Stimulated activated naive CD4-positive, alpha-beta T cell treated with Interleukin-2 at 50 U/mL for 16 hours (primary cell): ENCODE data around the gene RBP5.

Source experiments
- DNase-seq: peaks from one replicate; lab custom pipeline; 2025; lab: John Stamatoyannopoulos, UW

RBP5 gene

GRCh38 chr12:7145671-7146070, 17.0 kb upstream of the RBP5 start:
- no peak for DNase-seq

DNA sequence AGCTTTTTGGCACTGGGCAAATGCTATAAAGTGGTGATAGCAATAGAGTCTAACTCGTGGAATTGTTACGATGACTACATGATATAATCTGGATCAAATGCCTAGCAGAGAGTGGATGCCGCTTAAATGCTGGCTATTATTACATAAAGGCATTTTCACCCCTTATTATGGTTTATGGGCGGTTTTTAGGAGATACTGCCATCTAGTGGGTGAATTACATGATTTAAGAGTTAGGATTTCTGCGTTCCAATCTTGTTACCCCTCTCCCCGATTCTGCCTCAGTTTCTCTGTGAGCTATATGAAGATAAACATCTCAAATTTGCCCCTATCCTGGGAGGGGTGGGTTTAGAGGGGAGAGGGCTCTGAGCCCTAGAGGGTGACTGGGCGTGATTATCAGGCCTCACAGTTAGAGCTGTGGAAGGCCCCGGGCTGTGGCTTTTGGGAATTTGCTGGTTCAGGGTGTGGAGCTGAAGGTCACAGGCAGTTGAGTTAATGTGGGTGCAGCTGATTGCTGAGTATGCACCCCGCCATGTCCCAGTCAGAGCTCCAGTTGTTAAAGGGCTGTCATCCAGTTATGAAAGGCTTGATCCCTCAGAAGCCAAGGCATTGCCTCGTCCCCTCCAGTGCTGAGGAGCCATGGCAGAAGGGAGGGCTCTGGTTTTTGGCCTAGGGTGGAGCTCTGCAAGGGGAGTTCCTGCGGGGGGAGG, 15.9 kb upstream of the RBP5 start:
- DNase-seq = no peak

DNA sequence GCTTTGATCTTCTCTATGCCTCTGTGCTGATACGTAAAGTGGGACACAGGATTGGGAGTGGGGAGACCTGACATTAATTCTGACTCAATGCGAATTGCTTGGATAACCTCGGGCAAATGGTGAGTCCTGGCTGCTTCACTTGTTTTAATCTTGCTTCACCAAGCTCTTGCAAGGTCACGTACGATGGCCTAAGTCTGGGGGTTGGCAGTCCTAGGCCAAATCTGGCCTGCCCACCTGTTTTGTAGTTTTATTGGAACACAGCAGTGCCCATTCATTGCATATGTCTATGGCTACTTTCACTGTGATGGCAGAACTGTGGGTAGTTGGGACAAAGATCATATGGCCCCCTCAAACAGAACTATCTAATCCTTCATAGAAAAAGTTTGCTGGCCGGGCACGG, 14.9 kb upstream of the RBP5 start:
- no peak for DNase-seq

DNA sequence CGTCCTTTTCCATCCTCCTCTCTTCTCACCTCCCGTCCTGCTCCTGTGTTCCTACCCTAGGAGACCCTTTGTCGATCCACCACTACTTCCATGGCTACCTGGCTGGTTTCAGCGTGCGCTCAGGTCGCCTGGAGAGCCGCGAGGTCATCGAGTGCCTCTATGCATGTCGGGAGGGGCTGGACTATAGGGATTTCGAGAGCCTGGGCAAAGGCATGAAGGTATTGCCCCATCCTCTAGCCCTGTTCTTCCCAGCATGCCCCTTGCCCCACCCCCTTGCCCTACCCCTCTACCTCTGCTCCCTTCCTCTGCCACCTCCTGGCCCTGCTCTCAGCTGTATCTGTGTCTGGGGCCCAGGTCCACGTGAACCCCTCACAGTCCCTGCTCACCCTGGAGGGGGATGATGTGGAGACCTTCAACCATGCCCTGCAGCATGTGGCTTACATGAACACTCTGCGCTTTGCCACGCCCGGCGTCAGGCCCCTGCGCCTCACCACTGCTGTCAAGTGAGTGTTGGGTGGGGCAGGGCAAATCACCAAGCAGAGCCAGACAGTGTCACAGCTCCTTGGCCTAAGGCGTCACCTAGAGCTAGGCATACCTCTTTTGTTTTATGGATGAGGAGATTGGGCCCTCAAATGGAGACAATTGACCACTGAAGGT, 14.2 kb upstream of the RBP5 start:
- DNase-seq = no peak

DNA sequence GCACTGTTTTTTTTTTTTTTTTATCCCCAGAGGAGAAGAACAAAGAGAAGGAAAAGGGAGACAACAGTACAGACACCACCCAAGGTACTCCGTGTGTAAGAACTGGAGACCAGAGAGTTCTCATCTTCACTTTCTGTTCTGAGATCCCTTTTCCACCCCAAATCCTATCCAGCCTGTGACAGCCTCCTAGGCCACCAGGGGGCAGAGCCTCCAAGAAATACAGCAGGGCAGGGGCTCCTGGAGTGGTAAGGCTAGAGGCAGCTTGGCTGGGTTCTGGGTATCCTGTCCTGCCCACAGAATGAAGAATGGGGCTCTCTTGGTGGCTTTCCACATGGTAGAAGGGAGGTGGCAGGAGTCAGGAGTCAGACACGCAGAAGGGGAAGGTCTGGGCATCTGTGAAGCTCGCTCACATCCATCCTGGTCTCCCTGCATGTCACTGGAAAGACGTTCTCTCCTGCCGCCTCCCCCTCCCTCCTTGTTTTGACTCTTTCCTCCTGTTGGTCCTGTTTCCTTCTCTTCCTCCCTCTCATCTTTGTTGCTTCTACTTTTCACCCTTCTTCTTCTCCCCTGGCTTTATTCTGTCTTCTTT, 13.5 kb upstream of the RBP5 start:
- DNase-seq = peak; percentile 48

- no peak for DNase-seq
These were observed 12.8 kb upstream of the RBP5 start for GRCh38 chr12:7141351-7142005.

- DNase-seq = no peak
These were observed 10.5 kb upstream of the RBP5 start for GRCh38 chr12:7139200-7139599.

GRCh38 chr12:7137908-7138307, 9.2 kb upstream of the RBP5 start:
- DNase-seq = no peak

DNA sequence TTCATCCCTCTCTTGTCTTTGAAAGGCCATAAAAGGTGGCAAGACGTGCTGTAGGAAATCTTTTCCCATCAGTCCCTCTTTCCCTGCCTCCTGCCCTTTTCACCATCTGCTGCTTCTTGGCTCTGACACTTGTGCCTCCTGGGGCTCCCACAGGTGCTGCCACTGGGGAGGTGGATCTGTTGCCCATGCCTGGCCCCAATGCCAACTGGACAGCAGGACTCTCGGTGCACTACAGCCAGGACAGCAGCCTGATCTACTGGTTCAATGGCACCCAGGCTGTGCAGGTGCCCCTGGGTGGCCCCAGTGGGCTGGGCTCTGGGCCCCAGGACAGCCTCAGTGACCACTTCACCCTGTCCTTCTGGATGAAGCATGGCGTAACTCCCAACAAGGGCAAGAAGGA, 8.0 kb upstream of the RBP5 start:
- DNase-seq = no peak

DNA sequence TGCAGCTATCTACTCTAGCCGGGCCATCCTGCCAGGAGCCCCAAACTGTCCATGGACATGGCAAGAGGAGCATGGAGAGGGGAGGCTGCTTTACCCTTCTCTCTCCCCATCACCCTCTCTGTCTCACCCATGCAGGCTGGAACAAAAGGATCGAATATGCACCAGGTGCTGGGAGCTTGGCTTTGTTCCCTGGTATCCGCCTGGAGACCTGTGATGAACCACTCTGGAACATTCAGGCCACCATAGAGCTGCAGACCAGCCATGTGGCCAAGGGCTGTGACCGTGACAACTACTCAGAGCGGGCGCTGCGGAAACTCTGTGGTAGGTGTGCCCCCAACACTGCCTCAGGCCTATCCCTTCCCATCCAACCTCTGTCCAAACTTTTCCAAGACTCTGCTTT, 7.4 kb upstream of the RBP5 start:
- DNase-seq = no peak

- no peak for DNase-seq
These were observed 5.9 kb upstream of the RBP5 start for GRCh38 chr12:7134396-7135166.

DNA sequence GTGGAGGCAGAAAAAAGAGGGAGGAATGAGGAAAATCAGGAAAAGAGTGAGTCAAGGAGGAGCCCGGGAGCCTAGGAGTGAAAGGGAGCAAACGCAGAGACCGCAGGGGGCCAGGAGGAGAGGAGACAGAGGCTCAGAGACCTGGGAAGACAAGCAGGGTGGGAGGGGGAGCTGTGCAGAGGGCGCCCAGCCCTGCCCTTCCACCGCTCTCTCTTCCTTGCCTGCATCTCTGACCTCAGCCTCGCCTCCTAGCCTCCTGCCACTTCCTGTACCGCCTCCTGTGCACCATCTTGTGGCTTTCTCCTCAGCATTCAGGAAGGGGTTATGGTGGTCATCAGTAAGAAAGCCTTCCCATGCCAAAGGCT, 2.8 kb upstream of the RBP5 start:
- DNase-seq = no peak

DNA sequence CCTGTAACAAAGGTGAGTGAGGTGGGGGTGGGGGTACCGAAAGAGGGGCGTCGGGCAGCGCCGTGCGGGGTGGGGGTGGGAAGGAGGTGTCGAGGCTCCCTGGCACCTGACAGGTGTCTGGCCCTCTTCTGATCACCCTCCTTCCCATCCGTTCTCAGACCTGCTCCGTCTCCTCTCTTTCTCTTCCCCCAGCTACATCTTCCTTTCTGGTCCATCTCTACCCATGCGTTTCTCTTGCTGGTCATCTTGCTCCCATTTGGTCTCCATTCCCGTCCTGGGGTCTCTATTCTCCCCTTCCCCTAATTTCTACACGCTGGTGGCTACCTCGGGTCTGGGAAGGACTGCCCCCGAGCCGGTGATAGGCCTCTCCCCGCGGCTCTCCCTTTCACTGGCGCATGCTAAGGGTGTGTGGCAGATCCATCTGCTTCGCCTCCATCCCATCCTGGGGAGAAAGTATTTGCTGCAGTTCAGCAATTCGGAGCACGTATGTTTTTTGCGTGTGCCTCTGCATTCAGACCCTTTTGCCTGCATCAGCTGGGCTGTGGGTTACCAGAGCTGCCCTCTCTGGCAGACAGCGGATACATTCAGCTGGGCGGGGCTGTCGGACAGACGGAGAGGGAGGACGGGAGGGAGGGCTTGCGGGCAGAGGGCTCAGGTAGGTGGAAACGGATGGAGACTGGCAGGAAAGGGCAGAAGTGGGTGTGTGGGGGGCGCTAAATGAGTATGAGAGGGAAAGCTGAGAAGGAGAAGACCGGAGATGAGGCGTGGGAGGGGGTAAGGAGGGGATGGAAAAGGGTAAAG, 2.2 kb upstream of the RBP5 start:
- peak; percentile 42 for DNase-seq

DNA sequence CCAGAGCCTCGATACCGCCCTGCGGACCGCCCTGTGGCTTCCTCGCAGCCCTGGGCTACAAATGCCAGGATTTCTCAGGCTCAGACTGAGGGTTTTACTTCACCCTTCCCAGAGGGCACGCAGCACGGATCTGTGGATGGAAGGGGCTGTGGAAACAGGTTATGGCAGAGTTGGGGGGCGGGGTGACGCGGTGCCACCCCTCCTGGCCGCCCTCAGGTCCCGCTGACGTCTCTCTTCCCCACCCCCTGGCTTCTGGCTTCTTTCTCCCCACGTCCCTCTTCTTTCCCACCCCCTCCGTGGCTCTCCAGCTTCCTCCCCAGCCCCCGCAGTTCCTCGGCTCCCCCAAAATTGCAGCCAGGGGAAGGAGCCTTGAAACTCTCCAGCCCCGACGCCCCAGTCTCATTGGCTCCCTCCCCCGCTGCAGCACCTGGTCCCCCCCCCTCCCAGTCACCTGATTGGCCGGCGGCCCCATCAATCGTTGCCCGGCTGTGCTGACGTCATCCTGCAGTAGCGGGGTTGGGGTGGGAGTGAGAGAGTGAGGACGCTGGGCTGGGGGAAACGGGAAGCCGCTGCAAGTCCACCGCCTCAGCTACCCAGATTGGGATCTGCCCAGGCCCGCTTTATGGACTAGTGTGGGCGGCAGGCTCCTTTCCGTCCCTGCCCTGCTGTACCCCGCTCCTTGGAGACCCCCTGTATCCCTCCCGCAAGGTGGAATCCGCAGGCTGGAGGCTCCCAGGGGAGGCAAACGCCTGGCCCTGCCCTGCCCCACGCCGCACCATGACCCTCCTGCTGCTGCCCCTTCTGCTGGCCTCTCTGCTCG, 1.4 kb upstream of the RBP5 start, which contains the start of gene CLSTN3:
Gene CLSTN3, plus strand, starts transcription at position 500 of the 820 bp plus-strand sequence. Its CDS starts 278 bp downstream, at position 778.
- peak; percentile 83 for DNase-seq

DNA sequence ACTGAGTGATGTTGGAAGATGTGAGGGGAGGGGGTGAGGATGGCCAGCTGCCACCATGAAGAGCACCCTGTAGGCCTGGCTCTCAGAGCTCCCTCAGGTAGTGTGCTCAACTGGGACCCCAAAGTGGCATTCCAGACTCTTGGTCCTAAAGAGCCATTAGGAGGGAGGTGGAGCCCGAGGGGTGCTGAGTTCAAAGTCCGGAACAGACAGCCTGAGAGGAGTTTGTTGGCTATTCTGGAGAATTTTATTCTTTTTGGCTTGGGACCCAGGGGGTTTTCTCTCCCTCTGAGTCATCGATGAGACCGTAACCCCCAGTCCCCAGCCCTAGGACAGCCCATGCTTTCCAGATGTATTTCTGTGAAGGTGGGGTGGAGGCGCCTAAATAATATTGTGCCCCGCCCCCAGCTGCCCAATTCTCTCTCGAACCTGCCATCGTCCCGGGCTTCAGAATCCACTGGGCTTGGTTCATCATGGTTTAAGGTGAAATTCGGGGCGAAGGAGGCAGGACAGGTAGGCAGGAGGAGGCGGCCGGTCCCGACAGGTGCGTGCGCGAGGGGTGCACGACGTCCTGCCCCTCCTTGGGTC, 690 bp upstream of the RBP5 start:
- DNase-seq = no peak

DNA sequence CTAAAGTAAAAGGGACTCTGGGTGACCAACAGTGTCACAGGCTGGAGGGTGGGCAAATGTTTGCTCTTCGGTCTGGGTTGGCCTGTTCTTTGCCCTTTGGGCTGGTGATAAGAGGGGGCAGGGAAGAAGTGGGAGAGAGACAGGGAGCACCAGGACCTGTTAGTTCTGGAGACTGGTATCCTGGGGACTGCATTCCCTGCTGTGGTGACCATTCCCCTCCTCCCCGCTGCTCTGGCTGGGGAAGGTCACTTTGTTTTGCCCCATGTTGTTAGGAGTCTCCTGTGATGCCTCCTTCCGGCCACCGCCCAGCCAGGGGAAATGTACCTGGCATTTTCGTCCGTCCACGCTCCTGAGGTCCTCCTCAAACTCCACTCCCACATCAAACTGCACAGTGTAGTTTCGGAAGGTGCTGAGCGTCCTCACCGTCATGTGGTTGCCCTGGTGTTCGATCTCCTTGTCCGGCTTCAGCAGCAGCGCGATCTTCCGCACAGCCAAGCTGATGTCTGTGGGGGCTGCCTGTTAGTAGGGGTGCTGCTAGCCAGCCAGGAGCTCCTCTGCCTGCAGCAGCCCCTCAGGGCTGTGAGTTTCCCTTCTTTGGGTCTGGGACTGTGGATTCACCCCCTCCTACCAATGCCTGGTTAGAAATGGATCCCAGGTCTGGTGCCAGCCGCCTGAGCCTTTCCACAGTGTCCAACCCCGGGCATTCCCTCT, 618 bp downstream of the RBP5 start:
- no peak for DNase-seq

GRCh38 chr12:7125632-7126227, 3.0 kb downstream of the RBP5 start:
- no peak for DNase-seq

GRCh38 chr12:7123806-7124522, 4.7 kb downstream of the RBP5 start:
- DNase-seq = no peak
